Measurements from ENCODE around the gene MORC4.
A peak's percentile ranks its signal among the peaks of the same experiment; 100 is the strongest.

Gene MORC4

DNA sequence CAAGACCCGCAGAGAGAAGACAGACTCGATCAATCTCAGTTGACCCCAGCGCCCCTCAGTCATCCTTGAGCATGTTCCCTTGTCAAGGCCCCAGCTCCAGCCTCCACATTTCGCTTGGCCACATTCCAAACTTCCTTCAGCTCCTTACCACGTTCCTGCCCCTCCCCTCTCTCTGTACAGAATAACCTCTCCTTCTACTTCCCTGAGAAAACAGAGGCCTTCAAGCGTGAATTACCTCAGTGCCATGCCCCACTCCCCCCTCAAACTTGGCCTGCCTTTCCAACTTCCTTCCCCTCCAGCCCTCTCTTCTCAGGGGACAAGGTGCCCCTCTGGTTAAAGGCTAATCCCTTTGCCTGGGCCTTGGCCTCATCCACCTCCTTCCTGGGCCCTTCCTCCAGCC, 93.7 kb downstream of the MORC4 start:
- no peak for DNase-seq (ENCODE audit: low read depth in 2 of 2)

DNA sequence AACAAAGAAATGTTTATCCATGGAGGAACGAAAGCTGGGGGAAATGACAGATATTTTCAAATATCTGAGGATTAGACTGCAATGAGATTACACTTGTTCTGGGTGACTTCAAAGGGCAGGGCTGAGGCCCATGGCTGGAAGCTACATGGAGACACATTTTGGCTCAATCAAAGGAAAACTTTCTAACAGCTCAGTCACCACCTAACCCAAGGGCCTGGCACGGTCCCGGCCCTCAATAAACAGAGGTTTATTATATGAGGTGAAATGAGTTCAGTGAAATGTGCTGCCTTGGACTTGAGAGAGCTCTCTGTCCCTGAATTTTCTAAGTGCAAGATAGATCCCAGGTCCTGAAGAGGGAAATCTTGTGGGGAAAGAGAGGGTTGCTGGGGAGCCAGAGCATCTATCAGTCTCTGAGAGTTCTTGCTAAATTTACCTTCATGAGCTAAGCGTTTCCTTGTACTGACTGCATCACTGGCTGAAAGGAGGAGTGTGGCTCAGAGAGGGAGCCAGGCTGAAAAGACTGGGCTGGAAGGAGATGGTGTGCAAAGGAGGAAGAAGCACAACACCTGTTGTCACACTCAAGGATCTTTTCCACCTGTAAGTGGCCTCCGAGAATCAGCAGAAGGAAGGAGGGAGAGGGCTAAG, 94.8 kb downstream of the MORC4 start:
- DNase-seq (ENCODE audit: low read depth in 2 of 2): no peak

DNA sequence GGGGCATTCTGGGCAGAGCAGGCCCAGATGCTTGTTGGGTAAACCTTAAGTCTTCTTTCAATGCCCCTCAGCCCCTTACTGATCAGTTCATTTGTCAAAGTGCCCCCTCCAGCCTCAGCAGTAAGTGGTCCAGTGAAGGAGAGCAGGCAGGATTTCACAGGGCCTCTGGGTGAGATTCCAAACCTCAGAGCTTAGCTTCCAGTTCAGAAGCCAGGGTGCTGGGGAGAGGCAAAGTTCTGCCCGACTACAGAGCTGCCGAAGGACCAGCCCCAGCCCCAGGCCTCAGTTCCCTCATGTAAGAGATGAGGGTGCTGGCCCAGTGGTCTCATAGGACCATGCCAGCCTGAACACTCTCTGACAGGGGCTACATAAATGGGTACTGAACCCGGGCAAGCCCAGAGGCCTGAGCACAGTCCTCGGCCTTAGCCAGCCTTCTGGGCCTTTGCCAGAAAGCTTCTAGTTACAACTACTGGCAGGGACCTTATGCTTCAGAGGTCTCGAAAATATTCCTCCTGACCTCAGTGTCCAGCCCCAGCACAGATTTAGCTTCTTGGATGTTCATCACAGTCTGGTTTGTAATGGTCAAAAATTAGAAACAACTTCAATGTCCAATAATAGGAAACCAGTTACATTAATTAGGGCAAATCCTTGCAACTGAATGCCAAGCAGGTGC, 96.0 kb downstream of the MORC4 start:
- DNase-seq (ENCODE audit: low read depth in 2 of 2): no peak

DNA sequence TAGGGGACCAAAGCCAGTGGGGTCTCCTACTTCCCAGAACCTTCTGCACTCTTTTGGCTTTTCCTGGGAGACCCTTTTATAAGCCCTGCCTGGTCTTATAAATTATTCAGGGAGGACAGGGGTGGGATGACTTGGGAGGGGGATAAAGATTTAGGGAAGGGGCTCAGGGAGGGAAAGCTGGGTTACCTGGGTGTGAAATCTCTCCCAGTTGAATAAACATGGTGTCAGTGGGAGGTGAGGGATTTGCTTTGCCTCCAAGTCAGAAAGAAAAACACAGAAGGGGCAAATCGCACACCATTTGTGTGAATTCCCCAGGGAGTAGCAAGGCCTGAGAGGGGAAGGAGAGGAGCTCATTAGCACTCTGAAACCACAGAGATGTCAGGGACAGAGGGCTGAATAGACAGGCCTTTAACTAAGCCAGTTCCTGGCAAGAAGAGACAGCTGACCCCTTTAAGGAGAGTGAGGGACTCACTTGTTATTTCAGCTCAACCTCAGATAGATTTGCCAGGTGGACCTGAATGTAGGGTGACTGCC, 96.7 kb downstream of the MORC4 start, which contains the start of gene RIPPLY1:
TSS of gene RIPPLY1 (minus strand) at position 51 of the 534 bp plus-strand sequence. CDS start 54 bp downstream, outside the sequence.
- no peak for DNase-seq (ENCODE audit: low read depth in 2 of 2)

DNA sequence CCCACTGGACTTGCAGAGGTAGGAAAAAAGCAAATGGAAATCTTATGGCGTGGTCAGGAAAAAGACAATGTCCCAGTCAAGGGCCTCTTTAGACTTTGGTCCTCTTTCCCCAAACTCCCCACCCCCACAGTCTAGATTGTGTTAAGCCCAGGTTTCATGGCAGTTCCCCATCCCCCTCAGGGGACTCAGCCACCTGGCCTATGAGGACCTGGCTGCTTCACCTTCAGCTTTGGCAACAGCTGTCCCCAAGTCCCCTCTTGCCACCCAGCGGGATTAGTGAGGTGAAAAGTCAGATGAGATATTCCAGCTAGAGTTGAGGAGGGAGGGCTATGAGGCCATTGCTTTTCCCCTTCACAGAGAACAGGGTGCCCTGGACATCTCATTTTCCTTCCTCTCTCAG, 97.3 kb downstream of the MORC4 start:
- DNase-seq (ENCODE audit: low read depth in 2 of 2): no peak

DNA sequence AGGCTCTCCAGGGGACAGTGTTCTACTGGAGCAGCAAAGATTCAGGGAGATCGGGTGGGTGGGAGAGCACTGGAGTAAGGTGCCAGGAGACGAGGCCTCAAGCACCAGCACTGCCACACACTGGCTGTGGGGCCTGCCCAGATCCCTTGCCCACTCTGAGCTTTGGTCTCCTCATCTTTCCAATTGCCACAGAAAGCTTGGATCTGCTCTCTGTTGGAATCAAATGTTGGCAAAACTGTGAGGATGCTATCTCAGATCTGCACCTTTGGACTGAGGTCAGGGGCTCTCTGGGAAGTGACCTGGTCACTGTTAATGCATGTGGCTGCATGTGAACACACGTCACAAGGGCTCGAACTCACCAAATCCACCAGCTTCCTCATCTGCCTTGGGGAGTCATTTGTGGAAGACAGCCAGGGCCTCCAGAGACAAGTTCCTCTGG, 98.2 kb downstream of the MORC4 start:
- DNase-seq (ENCODE audit: low read depth in 2 of 2): no peak

DNA sequence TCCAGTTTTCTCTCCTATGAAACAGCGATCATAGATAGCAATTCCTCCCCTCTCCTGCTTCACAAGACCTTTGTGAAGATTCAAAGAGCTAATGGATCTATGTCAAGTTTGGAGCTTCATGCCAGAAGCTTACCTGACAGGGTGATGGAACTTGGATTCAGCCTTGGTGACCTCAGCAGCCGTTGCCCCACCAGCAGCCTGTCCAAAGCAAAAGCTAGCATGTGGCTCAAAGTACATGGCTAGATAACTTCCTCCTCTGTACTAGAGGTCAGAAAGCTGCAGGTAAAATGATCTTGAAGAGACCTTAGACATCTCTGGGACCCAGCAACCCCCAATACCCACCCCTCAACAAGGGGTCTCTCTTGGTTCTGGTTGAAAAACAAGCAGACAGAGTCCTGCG, 98.7 kb downstream of the MORC4 start:
- DNase-seq (ENCODE audit: low read depth in 2 of 2): no peak

DNA sequence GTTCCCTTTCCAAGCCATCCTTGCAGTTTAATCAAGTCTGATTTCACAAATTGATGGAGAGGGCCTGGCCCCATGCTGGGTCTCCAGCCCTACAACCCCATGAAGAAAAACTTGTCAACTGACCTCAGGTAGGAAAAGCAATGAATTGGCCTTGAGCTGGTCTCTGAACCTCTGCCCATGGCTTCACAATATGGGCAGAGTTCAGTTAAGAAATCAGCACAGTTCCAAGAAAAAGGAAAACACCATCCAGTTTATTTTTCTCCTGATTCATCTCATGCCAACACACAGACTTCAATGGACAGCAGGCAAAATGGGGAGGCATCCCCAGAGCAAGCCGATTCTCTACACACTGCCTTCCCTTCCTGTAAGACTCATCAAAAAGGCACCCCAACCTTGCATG, 100.2 kb downstream of the MORC4 start:
- no peak for DNase-seq (ENCODE audit: low read depth in 2 of 2)

DNA sequence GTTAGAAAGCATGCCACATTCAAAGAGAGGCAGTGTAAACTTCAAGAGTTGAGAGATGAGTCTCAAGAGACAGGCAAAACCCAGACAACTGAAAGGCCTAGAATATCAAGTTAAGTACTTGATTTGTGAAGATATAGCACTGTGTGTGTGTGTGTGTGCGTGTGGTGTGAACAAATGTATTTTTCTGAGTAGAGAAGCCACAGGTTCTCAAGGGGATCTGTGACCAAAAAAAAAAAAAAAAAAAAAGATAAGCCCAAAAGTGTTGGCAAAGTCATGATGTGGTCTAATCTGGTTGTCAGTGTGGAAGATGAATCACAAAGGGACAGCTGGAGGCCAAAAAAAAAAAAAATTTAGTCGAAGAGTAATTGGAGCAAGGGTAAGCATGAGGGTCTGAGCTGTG, 100.7 kb downstream of the MORC4 start:
- DNase-seq (ENCODE audit: low read depth in 2 of 2): no peak

DNA sequence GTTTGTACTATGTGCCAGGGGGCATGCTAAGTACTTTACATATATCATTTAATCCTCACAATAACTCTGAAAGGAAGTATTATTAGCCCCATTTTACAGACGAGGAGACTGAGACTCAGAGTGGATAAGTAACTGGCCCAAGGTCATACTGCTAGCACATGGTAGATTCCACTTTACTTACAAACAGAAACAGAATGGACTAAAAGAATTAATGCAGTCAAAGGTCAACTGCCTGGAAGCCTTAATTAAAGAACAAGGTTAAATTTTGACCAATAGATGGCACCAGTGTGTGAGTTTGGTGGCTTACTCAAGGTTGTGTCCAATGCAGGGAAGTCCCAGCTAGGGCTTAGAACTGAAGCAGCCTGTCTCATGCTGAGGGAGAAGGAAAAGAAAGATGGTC, 101.5 kb downstream of the MORC4 start:
- DNase-seq (ENCODE audit: low read depth in 2 of 2): no peak

DNA sequence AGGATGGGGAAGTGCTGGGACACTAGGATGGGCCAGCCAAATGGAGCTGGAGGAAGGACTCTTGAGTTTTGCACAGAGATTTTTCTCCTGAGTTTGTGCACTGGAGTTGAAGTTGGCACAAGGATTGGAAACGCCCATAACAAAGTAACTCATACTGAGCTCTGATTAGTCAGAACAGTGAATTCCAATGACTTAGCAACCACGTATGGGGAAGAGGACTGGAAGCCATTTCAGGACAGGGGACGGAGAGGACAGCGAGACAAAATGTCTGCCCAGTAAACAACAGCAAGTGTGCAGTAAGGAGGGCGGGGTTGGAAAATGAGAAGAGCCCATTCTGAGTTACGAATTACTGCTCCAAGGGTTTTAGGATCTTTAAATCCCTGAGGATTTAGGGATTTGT, 102.8 kb downstream of the MORC4 start:
- no peak for DNase-seq (ENCODE audit: low read depth in 2 of 2)

DNA sequence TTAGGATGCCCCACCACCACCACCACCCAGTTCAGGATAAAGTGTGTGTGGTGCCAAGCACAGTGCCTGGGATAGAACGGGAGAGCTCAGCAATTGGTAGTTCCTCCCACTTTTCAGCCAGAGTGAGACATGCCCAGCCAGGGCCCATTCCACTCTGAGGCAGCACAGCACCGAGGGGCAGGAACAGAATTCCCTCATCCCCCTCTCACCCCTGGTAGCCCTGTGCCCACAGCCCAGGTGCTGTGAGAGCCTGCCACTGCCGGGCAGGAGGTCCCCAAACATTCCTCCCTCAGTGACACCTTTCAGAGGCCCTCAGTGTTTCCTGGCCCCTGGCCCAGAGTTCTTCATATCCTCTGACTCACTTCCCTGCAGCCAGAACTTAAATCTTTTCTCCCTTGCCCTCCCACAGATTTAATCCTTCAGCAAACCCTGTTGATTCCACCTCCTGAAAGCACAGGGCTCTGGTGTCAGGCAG, 105.0 kb downstream of the MORC4 start:
- peak in 1 of 2 experiments; percentile 40 for DNase-seq (ENCODE audit: low read depth in 2 of 2)

DNA sequence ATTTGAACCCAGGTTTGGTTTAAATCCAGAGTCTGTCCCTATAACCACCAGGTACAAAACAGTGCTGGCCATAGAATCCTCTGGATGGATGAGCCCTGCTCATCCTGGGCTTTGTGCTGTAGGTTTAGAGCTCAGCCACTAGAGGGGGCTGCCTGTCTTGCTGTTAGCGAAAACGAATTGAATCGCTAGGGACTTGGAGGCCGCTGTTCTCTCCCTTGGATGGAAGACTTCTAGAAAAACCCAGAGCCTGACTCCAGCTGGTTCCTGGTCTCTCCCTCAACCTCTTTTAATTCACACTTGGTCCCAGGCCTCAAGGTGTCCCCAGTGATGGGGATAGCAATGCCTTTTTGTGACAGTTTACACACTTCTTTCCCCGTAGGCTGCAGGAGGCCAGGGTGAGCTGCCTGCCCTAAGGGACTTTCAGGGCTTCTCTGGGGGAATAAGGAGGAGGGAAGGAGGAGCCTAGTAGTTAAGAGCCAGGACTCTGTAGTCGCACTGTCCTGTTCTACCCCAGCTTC, 105.6 kb downstream of the MORC4 start:
- DNase-seq (ENCODE audit: low read depth in 2 of 2): peak in 1 of 2 experiments; percentile 28

DNA sequence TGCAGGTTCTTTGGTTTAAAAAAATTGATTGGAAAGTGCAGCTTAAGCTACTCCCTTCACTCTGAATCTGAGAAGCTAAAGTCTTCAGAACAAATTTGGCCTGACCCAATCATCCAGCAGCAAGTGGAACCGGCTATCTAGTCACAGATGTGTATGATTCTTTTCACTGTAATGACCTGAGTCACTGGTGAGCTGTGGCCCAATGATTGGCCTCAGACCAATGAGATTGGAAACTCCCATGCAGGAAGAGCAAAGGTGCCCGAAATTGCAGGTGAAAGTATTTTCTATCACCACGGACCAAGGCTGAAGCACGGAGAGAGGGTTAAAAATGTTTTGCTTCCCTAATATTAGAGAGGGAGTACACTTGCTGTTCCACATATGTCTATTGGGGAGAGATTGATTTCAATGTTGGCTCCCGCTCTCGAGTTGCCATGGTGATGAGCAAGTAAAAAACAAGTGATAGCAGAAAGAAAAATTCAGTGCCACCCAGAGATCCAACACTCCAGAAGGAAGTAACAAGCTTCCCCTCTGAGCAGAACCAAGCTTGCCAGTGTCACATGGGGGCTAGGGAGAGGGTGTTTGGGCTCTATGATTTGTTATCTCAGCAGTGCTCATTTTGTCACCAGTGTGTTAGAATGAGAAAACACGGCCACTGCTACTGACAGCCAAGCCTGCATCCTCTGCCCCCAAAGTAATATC, 108.1 kb downstream of the MORC4 start:
- DNase-seq (ENCODE audit: low read depth in 2 of 2): no peak
